ENCODE data around the gene MPZL1. TPM values are rescaled to one million over a fixed set of nuclear protein-coding genes. Genes with fewer than 3 reads are reported as not detected.

The MPZL1 gene
- total RNA-seq, 2 experiments from 2014 or later = 14.8 to 15.4 TPM

DNA sequence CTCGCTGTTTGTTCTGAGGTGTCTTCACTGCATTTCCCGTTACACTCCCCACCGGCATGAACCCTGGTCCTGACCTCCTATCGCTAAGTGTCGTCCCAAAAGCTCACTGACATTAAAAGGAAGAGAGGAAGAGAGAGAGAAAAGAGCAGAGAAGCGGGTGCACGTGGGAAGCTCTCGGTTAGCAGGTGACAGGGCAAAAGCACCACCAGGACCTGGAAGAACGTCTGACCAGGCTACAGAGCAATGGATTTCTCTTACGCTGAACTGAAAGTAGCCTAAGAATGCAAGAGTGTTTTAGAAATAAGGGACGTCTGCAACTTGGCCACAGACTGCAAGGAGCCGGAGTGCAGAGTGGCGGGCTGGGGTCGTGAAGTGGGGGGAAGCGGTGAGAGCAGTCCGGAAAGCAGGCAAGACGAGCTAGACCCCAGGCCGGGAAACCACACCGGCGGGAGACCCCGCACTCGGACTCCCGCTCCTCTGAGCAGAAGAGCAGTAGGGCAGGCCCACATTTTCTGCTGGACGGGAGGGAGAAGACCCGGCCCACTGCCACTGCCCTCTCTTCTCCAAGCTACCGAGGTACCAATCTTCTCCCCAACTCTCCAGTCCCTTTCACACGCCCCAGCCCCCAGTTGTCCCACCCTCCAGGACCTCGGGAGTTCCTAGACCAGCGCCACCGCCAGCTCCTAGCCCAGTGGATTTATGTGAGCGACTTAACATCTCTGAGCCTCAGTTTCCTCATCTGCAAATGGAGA lies 8.3 kb upstream of the MPZL1 start:
- TF ChIP-seq, protein P1, sequence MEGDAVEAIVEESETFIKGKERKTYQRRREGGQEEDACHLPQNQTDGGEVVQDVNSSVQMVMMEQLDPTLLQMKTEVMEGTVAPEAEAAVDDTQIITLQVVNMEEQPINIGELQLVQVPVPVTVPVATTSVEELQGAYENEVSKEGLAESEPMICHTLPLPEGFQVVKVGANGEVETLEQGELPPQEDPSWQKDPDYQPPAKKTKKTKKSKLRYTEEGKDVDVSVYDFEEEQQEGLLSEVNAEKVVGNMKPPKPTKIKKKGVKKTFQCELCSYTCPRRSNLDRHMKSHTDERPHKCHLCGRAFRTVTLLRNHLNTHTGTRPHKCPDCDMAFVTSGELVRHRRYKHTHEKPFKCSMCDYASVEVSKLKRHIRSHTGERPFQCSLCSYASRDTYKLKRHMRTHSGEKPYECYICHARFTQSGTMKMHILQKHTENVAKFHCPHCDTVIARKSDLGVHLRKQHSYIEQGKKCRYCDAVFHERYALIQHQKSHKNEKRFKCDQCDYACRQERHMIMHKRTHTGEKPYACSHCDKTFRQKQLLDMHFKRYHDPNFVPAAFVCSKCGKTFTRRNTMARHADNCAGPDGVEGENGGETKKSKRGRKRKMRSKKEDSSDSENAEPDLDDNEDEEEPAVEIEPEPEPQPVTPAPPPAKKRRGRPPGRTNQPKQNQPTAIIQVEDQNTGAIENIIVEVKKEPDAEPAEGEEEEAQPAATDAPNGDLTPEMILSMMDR (IDR thresholded peaks at IDR 0.05) = no peak
- no peak for ATAC-seq

DNA sequence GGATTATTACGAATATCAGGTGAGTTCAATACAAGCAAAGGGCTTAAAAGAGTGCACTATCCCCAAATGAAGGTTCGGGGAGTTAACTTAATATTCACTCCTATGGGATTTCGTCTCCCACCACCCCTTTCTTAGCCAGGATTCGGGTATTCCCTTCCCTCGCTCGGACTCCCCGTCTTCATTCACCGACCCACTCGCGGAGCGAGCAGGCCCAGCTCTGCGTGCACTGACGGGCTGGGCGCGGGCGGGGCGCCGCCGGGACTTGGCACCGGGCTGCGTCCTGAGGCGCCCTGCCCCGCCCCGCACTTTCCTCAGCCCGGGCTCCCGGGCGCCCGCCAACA lies 7.7 kb upstream of the MPZL1 start:
- Mint-ChIP-seq H3K4me1 (ENCODE audit: low read depth) (peaks cover 20% of the 10 kb centered on the region), H3K9me3 (no peaks in the 10 kb centered on the region), H3K36me3 (ENCODE audit: low read depth) (peaks cover 8% of the 10 kb centered on the region), H3K4me3 (peak overlapping the region; percentile 90), H3K27ac (peak overlapping the region; percentile 95), H3K27me3 (peaks cover 6% of the 10 kb centered on the region)
- ATAC-seq (peak; percentile 63), DNase-seq (no peak)
- intact Hi-C loops (cut with micrococcal nuclease) = loop anchor here (2.0 to 10.0 kb wide), 3 partner anchors 89 to 371 kb away; partner anchors contain the start of genes DCAF6 and MPC2
- CTCF ChIA-PET = interaction anchor here (1.0 to 4.2 kb wide), 8 partner anchors 26 to 161 kb away, joined by 3 to 20 read pairs (median 6); partner anchors contain the start of gene CREG1
- TF ChIP-seq, protein P1 (IDR thresholded peaks at IDR 0.05) = no peak
- POLR2A ChIA-PET = interaction anchor here (0.6 to 1.9 kb wide), 7 partner anchors 10 to 319 kb away, joined by 3 to 6 read pairs (median 3); partner anchors contain the start of gene RCSD1

More for the DNA sequence above, 8.3 kb upstream of the MPZL1 start:
- ChIA-PET CTCF (interaction anchor here (0.6 to 4.2 kb wide), 7 partner anchors 25 to 221 kb away, joined by 3 to 20 read pairs (median 3); partner anchors contain the start of gene CREG1), POLR2A (interaction anchor here (0.6 to 1.9 kb wide), 9 partner anchors 26 to 319 kb away, joined by 3 to 6 read pairs (median 3); partner anchors contain the start of genes DCAF6 and RCSD1)
- Mint-ChIP-seq H3K9me3 (no peaks in the 10 kb centered on the region), H3K27me3 (peaks cover 6% of the 10 kb centered on the region), H3K36me3 (ENCODE audit: low read depth) (peaks cover 8% of the 10 kb centered on the region), H3K4me3 (peak overlapping the region; percentile 90), H3K27ac (peak overlapping the region; percentile 95), H3K4me1 (ENCODE audit: low read depth) (peaks cover 23% of the 10 kb centered on the region)
- intact Hi-C loops (cut with micrococcal nuclease) = loop anchor here (2.0 to 10.0 kb wide), 3 partner anchors 89 to 371 kb away; partner anchors contain the start of genes DCAF6 and MPC2
- peak; percentile 33 for DNase-seq

DNA sequence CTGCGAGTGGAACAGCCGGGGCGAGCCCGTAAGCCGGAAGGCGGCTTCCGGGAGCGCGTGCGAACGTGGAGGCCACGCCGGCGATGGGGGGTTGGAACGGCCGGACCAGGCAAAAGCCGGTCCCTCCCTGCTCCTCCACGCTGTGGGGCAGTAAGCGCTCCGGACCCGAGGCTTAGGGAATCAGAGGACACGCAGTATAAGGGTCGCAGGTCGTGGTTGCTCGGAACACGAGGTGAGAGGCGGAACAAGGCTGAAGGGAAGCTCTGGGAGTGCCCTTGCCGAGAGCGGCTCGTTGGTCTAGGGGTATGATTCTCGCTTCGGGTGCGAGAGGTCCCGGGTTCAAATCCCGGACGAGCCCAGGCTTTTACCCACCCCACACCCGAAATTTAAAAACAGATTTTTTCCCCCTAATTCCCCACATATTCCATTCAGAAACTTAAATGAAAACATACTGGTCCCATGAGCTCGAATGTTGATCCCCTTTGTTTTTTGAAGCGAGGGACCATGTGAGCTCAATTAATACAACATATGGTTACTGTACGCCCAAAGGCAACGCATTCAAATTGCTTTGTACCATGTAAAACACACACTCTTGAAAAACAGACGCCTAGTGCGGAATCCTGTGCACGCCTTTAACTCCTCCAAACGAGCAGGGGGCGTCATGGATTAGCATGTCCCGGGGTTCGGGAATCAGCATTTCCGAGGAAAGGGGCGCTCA lies 7.2 kb upstream of the MPZL1 start:
- Mint-ChIP-seq H3K4me1 (ENCODE audit: low read depth) (peaks cover 23% of the 10 kb centered on the region), H3K9me3 (no peaks in the 10 kb centered on the region), H3K36me3 (ENCODE audit: low read depth) (peaks cover 8% of the 10 kb centered on the region), H3K4me3 (peak overlapping the region; percentile 90), H3K27me3 (peaks cover 6% of the 10 kb centered on the region), H3K27ac (peak overlapping the region; percentile 95)
- CTCF ChIA-PET = interaction anchor here (0.8 to 4.2 kb wide), 21 partner anchors 8 to 215 kb away, joined by 3 to 20 read pairs (median 4); partner anchors contain the start of gene CREG1
- intact Hi-C loops (cut with micrococcal nuclease) = loop anchor here (2.0 to 10.0 kb wide), 3 partner anchors 88 to 370 kb away; partner anchors contain the start of genes DCAF6 and MPC2
- DNase-seq = peak; percentile 92
- POLR2A ChIA-PET = interaction anchor here (0.6 to 1.9 kb wide), 12 partner anchors 9 to 1664 kb away, joined by 3 to 9 read pairs (median 4); partner anchors contain the start of genes CREG1, DCAF6, MPC2 and RCSD1
- ATAC-seq = peak; percentile 55
- TF ChIP-seq, protein P1 (IDR thresholded peaks at IDR 0.05) = no peak

DNA sequence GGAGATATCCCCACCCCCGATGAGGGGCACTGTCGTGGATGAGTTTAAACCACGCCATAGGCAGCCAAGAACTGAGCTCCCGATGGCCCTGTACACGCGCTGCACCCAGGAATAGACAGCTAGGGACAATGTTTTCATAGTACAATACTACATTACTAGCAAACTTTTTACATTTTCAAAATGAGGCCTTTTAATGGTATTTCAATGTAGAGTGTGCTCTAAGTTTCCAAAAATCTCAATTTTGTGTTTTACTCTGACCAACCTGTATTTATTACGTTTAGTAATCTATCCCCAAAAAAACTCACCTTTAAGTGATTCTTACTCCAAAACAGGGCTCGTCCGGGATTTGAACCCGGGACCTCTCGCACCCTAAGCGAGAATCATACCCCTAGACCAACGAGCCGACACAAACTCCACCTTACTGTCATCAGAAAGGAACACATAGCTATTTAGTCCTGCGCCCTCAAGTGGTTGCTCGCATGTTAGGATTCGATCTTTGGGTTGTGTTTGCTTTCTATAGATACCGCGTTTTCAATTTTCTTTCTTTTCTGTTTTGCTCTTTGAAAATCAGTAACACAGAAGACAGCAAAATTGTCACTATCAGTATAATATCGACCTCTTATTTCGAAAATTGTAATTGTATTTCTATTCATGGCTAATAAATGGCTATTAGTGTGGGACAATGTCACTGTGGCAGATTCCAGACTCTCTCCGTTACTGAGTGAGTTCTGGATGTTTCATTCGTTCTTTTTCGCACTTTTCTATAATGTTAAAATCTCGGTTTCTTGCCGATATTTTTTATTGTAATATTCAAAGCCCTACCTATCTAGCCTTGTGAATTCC lies 6.4 kb upstream of the MPZL1 start:
- DNase-seq = peak; percentile 95
- ChIA-PET CTCF (interaction anchor here (0.8 to 4.2 kb wide), 24 partner anchors 8 to 367 kb away, joined by 3 to 20 read pairs (median 4); partner anchors contain the start of gene CREG1), POLR2A (interaction anchor here (0.6 to 1.9 kb wide), 10 partner anchors 8 to 1664 kb away, joined by 3 to 9 read pairs (median 4); partner anchors contain the start of genes CREG1, DCAF6 and MPC2)
- H3K4me1 Mint-ChIP-seq (ENCODE audit: low read depth) = peaks cover 28% of the 10 kb centered on the region
- H3K27me3 Mint-ChIP-seq = peaks cover 6% of the 10 kb centered on the region
- no peaks in the 10 kb centered on the region for H3K9me3 Mint-ChIP-seq
- ATAC-seq = peak; percentile 58
- peak overlapping the region; percentile 95 for H3K27ac Mint-ChIP-seq
- intact Hi-C loops (cut with micrococcal nuclease) = loop anchor here (2.0 to 10.0 kb wide), 3 partner anchors 87 to 369 kb away; partner anchors contain the start of genes DCAF6 and MPC2
- TF ChIP-seq, protein P1 (IDR thresholded peaks at IDR 0.05) = peak; percentile 87
- peaks cover 8% of the 10 kb centered on the region for H3K36me3 Mint-ChIP-seq (ENCODE audit: low read depth)
- H3K4me3 Mint-ChIP-seq = peak overlapping the region; percentile 90
